SK-N-SH treated with all-trans-retinoic acid at 6 μM for 48 hours (cell line): ENCODE measurements around the gene TRMO.

Experiments
- ATAC-seq: fragments of 200-7000 bp; cut with Tn5 transposase; 3 replicates; pipeline ENCODE4 v1.9.1; 2020; ENCODE audit warnings: mild to moderate bottlenecking, moderate library complexity
- ARNTL ChIP-seq: fragments of 450-650 bp; formaldehyde crosslinking; IDR thresholded peaks from 2 replicates; pipeline ENCODE4 v1.5.0; 2020; ENCODE audit warnings: low read depth, mild to moderate bottlenecking, moderate library complexity, borderline replicate concordance
- BACH2 ChIP-seq: fragments of 250-450 bp; sonication (Bioruptor Pico); IDR thresholded peaks from 2 replicates; pipeline ENCODE4 v1.9.0; 2021; ENCODE audit warnings: mild to moderate bottlenecking, borderline replicate concordance
- CSDC2 ChIP-seq: fragments of 250-450 bp; sonication (Bioruptor Pico); IDR thresholded peaks from 2 replicates; pipeline ENCODE4 v1.5.0; 2020; ENCODE audit warnings: mild to moderate bottlenecking, moderate library complexity
- ESRRG ChIP-seq: fragments of 250-450 bp; sonication (Bioruptor Pico); IDR thresholded peaks from 2 replicates; pipeline ENCODE4 v1.6.1; 2021; ENCODE audit warnings: mild to moderate bottlenecking
- GLIS3 ChIP-seq: fragments of 250-450 bp; sonication (Bioruptor Pico); IDR thresholded peaks from 2 replicates; pipeline ENCODE4 v1.5.0; 2020; ENCODE audit warnings: mild to moderate bottlenecking, moderate library complexity
- ISL1 ChIP-seq: fragments of 250-450 bp; sonication (Bioruptor Pico); IDR thresholded peaks from 2 replicates; pipeline ENCODE4 v2.1.2; 2022; ENCODE audit warnings: mild to moderate bottlenecking, moderate library complexity
- OSR1 ChIP-seq: fragments of 250-450 bp; sonication (Bioruptor Pico); IDR thresholded peaks from 2 replicates; pipeline ENCODE4 v1.8.0; 2022; ENCODE audit warnings: moderate library complexity, mild to moderate bottlenecking, inconsistent platforms
- PPARA ChIP-seq: fragments of 250-450 bp; sonication (Bioruptor Pico); IDR thresholded peaks from 2 replicates; pipeline ENCODE4 v1.5.0; 2020; ENCODE audit warnings: mild to moderate bottlenecking, borderline replicate concordance
- RARB ChIP-seq: fragments of 250-450 bp; sonication (Bioruptor Pico); IDR thresholded peaks from 2 replicates; pipeline ENCODE4 v1.8.0; 2021; ENCODE audit warnings: mild to moderate bottlenecking, moderate library complexity
- SNAI2 ChIP-seq: fragments of 250-450 bp; sonication (Bioruptor Pico); IDR thresholded peaks from 2 replicates; pipeline ENCODE4 v1.5.0; 2020; ENCODE audit warnings: mild to moderate bottlenecking, moderate library complexity
- TCF4 ChIP-seq: fragments of 250-450 bp; sonication (Bioruptor Pico); IDR thresholded peaks from 2 replicates; pipeline ENCODE4 v1.8.0; 2021; ENCODE audit warnings: mild to moderate bottlenecking, moderate library complexity, borderline replicate concordance
- TOX ChIP-seq: fragments of 250-450 bp; sonication (Bioruptor Pico); IDR thresholded peaks from 2 replicates; pipeline ENCODE4 v1.8.0; 2021; ENCODE audit warnings: mild to moderate bottlenecking, moderate library complexity, borderline replicate concordance
- ZC3H10 ChIP-seq: fragments of 250-450 bp; sonication (Bioruptor Pico); IDR thresholded peaks from 2 replicates; pipeline ENCODE4 v1.5.1; 2021; ENCODE audit warnings: mild to moderate bottlenecking, moderate library complexity
- ZFP3 ChIP-seq: fragments of 250-450 bp; sonication (Bioruptor Pico); IDR thresholded peaks from 2 replicates; pipeline ENCODE4 v1.5.0; 2020; ENCODE audit warnings: mild to moderate bottlenecking, moderate library complexity
- ZNF565 ChIP-seq: fragments of 450-650 bp; formaldehyde crosslinking; conservative IDR thresholded peaks from 2 replicates; pipeline ENCODE4 v1.5.0; 2020; ENCODE audit warnings: low read depth, mild to moderate bottlenecking, moderate library complexity
- ZNF70 ChIP-seq: fragments of 450-650 bp; formaldehyde crosslinking; IDR thresholded peaks from 2 replicates; pipeline ENCODE4 v1.5.0; 2020; ENCODE audit warnings: mild to moderate bottlenecking, moderate library complexity
- ZNF8 ChIP-seq: fragments of 450-650 bp; formaldehyde crosslinking; IDR thresholded peaks from 2 replicates; pipeline ENCODE4 v1.5.0; 2020; ENCODE audit warnings: mild to moderate bottlenecking, moderate library complexity
- TF ChIP-seq, protein P1 (sequence below): fragments of 250-450 bp; sonication (Bioruptor Pico); IDR thresholded peaks from 2 replicates; pipeline ENCODE4 v1.8.0; 2020; ENCODE audit warnings: mild to moderate bottlenecking, moderate library complexity, borderline replicate concordance
- TF ChIP-seq, protein P2 (sequence below): fragments of 250-450 bp; sonication (Bioruptor Pico); IDR thresholded peaks from 2 replicates; pipeline ENCODE4 v1.5.1; 2020; ENCODE audit warnings: low read depth, mild to moderate bottlenecking, moderate library complexity
- TF ChIP-seq, protein P3 (sequence below): fragments of 250-450 bp; sonication (Bioruptor Pico); IDR thresholded peaks from 2 replicates; pipeline ENCODE4 v1.5.0; 2020; ENCODE audit warnings: mild to moderate bottlenecking, moderate library complexity
- TF ChIP-seq, protein P4 (sequence below): fragments of 250-450 bp; sonication (Bioruptor Pico); IDR thresholded peaks from 2 replicates; pipeline ENCODE4 v1.5.1; 2021; ENCODE audit warnings: mild to moderate bottlenecking, moderate library complexity

The TRMO gene

DNA sequence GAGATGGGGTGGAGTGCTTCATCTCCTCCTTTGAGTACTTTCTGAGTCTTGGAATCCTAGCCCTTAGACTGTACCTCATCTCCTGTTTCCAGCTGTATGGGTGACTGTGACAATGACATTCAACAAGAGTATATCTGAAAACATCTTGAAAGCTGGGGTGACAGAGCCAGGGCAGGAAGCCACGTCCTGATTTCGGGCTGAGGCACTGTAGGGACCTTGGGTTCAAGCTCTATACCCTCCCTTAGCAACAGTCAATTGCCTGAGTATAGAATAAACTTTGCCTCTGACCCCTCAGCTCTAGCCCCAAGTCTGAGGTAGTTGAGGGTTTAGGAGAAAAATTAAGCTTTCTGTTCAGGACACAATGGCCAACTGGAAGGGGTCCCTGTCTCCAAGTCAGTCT, 63.0 kb downstream of the TRMO start:
- ATAC-seq, result no peak
- TF ChIP-seq ESRRG, result no peak
- no peak for TF ChIP-seq ISL1
- TF ChIP-seq, protein P1, sequence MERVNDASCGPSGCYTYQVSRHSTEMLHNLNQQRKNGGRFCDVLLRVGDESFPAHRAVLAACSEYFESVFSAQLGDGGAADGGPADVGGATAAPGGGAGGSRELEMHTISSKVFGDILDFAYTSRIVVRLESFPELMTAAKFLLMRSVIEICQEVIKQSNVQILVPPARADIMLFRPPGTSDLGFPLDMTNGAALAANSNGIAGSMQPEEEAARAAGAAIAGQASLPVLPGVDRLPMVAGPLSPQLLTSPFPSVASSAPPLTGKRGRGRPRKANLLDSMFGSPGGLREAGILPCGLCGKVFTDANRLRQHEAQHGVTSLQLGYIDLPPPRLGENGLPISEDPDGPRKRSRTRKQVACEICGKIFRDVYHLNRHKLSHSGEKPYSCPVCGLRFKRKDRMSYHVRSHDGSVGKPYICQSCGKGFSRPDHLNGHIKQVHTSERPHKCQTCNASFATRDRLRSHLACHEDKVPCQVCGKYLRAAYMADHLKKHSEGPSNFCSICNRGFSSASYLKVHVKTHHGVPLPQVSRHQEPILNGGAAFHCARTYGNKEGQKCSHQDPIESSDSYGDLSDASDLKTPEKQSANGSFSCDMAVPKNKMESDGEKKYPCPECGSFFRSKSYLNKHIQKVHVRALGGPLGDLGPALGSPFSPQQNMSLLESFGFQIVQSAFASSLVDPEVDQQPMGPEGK, result no peak
- TF ChIP-seq GLIS3, result no peak
- no peak for TF ChIP-seq ZNF8 (CRISPR knock-in tag)
- no peak for TF ChIP-seq TOX (CRISPR knock-in tag)
- TF ChIP-seq, protein P2, sequence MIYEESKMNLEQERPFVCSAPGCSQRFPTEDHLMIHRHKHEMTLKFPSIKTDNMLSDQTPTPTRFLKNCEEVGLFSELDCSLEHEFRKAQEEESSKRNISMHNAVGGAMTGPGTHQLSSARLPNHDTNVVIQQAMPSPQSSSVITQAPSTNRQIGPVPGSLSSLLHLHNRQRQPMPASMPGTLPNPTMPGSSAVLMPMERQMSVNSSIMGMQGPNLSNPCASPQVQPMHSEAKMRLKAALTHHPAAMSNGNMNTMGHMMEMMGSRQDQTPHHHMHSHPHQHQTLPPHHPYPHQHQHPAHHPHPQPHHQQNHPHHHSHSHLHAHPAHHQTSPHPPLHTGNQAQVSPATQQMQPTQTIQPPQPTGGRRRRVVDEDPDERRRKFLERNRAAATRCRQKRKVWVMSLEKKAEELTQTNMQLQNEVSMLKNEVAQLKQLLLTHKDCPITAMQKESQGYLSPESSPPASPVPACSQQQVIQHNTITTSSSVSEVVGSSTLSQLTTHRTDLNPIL, result no peak
- TF ChIP-seq, all 23 proteins: peak for 0

DNA sequence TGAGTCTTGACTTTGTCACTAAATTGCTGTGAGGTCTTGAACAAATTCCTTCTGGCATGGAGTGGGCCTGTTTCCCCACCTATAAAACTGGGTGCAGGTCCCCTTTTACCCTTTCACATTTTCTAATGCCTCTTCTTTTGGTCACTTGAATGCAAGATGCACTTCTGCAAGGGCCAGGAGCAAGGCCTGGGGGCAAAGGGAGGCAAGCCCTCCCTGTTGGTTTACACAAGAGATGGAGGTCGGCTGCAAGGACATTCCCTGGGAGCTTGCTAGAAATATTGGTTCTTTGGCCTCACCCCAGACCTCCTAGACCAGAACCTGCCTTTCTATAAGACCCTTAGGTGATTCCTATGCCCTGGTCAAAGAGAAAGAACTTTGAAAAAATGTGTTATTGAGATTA, 63.5 kb downstream of the TRMO start:
- TF ChIP-seq ZNF565 (no peak), TCF4 (CRISPR knock-in tag) (no peak), OSR1 (CRISPR knock-in tag) (no peak), TOX (CRISPR knock-in tag) (no peak), ZNF70 (CRISPR knock-in tag) (no peak), ARNTL (CRISPR knock-in tag) (no peak), ZC3H10 (no peak), GLIS3 (no peak), CSDC2 (CRISPR knock-in tag) (no peak), PPARA (CRISPR knock-in tag) (no peak), ESRRG (no peak), ZFP3 (CRISPR knock-in tag) (no peak), SNAI2 (CRISPR knock-in tag) (no peak)
- TF ChIP-seq, protein P2, result no peak
- TF ChIP-seq, protein P3, sequence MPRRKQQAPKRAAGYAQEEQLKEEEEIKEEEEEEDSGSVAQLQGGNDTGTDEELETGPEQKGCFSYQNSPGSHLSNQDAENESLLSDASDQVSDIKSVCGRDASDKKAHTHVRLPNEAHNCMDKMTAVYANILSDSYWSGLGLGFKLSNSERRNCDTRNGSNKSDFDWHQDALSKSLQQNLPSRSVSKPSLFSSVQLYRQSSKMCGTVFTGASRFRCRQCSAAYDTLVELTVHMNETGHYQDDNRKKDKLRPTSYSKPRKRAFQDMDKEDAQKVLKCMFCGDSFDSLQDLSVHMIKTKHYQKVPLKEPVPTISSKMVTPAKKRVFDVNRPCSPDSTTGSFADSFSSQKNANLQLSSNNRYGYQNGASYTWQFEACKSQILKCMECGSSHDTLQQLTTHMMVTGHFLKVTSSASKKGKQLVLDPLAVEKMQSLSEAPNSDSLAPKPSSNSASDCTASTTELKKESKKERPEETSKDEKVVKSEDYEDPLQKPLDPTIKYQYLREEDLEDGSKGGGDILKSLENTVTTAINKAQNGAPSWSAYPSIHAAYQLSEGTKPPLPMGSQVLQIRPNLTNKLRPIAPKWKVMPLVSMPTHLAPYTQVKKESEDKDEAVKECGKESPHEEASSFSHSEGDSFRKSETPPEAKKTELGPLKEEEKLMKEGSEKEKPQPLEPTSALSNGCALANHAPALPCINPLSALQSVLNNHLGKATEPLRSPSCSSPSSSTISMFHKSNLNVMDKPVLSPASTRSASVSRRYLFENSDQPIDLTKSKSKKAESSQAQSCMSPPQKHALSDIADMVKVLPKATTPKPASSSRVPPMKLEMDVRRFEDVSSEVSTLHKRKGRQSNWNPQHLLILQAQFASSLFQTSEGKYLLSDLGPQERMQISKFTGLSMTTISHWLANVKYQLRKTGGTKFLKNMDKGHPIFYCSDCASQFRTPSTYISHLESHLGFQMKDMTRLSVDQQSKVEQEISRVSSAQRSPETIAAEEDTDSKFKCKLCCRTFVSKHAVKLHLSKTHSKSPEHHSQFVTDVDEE (CRISPR knock-in tag), result no peak
- TF ChIP-seq, protein P4, sequence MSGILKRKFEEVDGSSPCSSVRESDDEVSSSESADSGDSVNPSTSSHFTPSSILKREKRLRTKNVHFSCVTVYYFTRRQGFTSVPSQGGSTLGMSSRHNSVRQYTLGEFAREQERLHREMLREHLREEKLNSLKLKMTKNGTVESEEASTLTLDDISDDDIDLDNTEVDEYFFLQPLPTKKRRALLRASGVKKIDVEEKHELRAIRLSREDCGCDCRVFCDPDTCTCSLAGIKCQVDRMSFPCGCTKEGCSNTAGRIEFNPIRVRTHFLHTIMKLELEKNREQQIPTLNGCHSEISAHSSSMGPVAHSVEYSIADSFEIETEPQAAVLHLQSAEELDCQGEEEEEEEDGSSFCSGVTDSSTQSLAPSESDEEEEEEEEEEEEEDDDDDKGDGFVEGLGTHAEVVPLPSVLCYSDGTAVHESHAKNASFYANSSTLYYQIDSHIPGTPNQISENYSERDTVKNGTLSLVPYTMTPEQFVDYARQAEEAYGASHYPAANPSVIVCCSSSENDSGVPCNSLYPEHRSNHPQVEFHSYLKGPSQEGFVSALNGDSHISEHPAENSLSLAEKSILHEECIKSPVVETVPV (CRISPR knock-in tag), result no peak
- TF ChIP-seq, all 23 proteins: peak for 0
- ATAC-seq, result no peak

DNA sequence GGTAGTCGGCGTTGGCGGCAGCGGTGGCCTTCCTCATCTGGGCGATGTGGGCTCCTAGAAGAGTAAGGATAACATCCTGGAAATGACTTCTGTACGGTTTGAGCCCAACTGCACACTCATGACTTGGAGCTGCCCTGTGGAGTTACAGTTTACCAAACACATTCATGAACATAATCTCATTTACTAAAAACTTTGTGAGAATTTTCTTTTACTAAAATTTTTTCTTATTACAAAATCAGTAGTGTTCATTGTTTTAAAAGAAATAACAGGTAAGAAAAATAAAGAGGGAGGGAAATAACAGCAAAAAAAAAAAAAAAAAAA, 63.9 kb downstream of the TRMO start:
- no peak for ATAC-seq
- TF ChIP-seq ARNTL (CRISPR knock-in tag) (no peak), ZNF565 (no peak)

DNA sequence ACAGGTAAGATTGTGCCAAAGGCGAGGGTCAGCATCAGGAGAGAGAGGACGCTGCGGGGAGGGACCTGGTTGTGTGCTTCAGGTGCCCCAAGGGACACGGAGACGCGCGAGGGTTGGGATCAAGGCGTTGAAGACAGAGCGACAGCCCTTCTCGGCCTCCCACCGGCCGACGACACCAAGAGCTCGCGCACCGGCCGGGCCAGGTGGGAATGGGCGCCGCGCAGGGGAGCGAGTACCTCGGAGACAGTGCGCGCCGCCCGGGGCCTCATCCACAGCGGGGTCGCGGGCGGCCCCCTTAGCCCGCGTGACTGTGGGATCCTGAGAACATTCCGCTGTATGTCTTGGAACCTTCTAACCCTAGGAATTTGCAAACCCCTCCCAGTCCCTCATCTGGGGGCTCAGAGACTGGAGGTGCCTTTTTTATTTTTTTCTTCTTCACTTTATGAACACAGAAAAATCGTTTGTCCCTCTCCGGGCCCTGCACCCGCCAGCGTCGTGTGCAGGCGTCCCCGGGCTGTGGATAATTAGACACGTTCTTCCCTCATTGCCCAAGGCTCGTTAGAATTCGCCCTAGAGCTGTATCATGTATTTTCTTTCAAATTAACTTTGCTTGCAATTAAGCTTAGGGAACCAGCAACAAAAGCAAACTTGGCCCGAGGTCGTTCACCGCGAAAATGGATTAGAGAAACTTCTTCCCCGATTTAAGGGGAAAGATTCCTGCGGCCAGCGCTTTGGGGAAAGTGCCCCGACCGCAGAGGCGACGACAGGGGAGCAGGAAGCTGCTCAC, 64.5 kb downstream of the TRMO start:
- ATAC-seq, result no peak
- TF ChIP-seq ZNF70 (CRISPR knock-in tag) (no peak), GLIS3 (no peak), BACH2 (CRISPR knock-in tag) (no peak), OSR1 (CRISPR knock-in tag) (no peak), RARB (CRISPR knock-in tag) (no peak), CSDC2 (CRISPR knock-in tag) (no peak), ZFP3 (CRISPR knock-in tag) (no peak), ZC3H10 (no peak)
- TF ChIP-seq, protein P3 (CRISPR knock-in tag), result no peak
- TF ChIP-seq, protein P1, result no peak
